ENCODE results near the gene ZNF331.

DNA sequence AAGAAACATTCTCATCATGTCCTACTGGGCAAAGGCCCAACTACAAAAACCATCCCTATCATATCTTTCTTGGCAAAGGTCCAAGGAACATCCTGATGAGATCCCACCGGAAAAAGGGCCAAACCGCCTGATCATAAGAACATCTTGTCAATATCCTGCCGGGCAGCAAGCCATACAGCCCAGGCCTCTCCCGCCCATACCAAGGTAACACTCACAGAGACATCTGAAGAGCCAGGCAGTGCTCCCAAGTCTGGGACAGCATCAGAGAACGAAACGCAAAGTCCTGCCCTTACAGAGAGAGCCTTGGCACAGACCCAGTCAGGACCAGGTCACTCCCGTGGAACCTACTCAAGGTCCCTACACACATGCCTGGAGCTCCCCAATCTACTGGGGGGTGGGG is 18.5 kb upstream of the ZNF331 start:
- TF ChIP-seq, protein P1, sequence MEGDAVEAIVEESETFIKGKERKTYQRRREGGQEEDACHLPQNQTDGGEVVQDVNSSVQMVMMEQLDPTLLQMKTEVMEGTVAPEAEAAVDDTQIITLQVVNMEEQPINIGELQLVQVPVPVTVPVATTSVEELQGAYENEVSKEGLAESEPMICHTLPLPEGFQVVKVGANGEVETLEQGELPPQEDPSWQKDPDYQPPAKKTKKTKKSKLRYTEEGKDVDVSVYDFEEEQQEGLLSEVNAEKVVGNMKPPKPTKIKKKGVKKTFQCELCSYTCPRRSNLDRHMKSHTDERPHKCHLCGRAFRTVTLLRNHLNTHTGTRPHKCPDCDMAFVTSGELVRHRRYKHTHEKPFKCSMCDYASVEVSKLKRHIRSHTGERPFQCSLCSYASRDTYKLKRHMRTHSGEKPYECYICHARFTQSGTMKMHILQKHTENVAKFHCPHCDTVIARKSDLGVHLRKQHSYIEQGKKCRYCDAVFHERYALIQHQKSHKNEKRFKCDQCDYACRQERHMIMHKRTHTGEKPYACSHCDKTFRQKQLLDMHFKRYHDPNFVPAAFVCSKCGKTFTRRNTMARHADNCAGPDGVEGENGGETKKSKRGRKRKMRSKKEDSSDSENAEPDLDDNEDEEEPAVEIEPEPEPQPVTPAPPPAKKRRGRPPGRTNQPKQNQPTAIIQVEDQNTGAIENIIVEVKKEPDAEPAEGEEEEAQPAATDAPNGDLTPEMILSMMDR (IDR thresholded peaks at IDR 0.05; ENCODE audit: low read depth, low read length, poor library complexity, severe bottlenecking) = no peak
- TF ChIP-seq EZH2phosphoT487 (IDR thresholded peaks at IDR 0.05; ENCODE audit: borderline replicate concordance, low read length) = no peak
